GM12878 (cell line): ENCODE results near the gene DDR2. TPM values are rescaled to one million over a fixed set of nuclear protein-coding genes. Genes with fewer than 3 reads are reported as not detected.

Experiments used
- ATAC-seq: fragments of 200-7000 bp; cut with Tn5 transposase; 3 replicates; pipeline ENCODE4 v1.9.1; 2020; ENCODE audit warnings: mild to moderate bottlenecking, moderate library complexity
- BruUV-seq: library from RNA; stranded (reverse); fragments of 400-500 nt; replicated peaks from 2 replicates; lab custom pipeline; 2021; lab: Mats Ljungman, UMichigan
- CTCF ChIA-PET: fragments of 300-600 bp; sonication (Branson Sonifier 250); formaldehyde crosslinking; extraction: SDS; loops from one replicate; lab custom pipeline; 2021; ENCODE audit warnings: inconsistent platforms; lab: Yijun Ruan, JAX
- POLR2A ChIA-PET: fragments of 350-600 bp; formaldehyde crosslinking; extraction: SDS; loops from one replicate; lab custom pipeline; 2021; ENCODE audit warnings: inconsistent platforms; lab: Charles Lee
- RAD21 ChIA-PET: fragments of 300-600 bp; sonication (Branson Sonifier 250); formaldehyde crosslinking; loops from one replicate; lab custom pipeline; 2023; ENCODE audit warnings: antibody characterized with exemption; ENCODE audit not compliant: unreplicated experiment; lab: Charles Lee
- SMC1A ChIA-PET: fragments of 300-600 bp; sonication (Branson Sonifier 250); formaldehyde crosslinking; loops from one replicate; lab custom pipeline; 2023; ENCODE audit not compliant: unreplicated experiment, uncharacterized antibody; lab: Charles Lee
- DNase-seq: peaks from one replicate; pipeline ENCODE4 v3.0.0-alpha.2; 2011; ENCODE audit warnings: low read depth, low spot score
- FAIRE-seq: peaks from 3 replicates; lab custom pipeline; 2011; peaks lifted over from hg19 to GRCh38; lab: Jason Lieb, UNC
- H2AFZ ChIP-seq: 2 replicates; pipeline ENCODE4 v1.6.0; 2011; ENCODE audit warnings: low read depth, low read length, control low read depth; ENCODE audit not compliant: control insufficient read depth
- H3K27ac ChIP-seq: 2 replicates; pipeline ENCODE4 v1.5.1; 2011; ENCODE audit warnings: control low read depth; ENCODE audit not compliant: control insufficient read depth, insufficient read depth
- H3K27me3 ChIP-seq, 2 experiments: replicated peaks in 1 of 2; 2 replicates each; pipeline versions ENCODE4 v1.6.0 to v1.6.1; 2011; ENCODE audit warnings: low read length in 1 of 2; ENCODE audit not compliant: control insufficient read depth in 2 of 2, insufficient read depth in 2 of 2
- H3K36me3 ChIP-seq, 2 experiments: 2 replicates each; pipeline ENCODE4 v1.5.1; 2011; ENCODE audit warnings: low read length in 1 of 2; ENCODE audit not compliant: control insufficient read depth in 2 of 2, insufficient read depth in 2 of 2
- H3K4me1 ChIP-seq: 2 replicates; pipeline ENCODE4 v1.6.1; 2011; ENCODE audit warnings: mild to moderate bottlenecking, low read length, moderate library complexity, mixed read lengths; ENCODE audit not compliant: control insufficient read depth, insufficient read depth
- H3K4me2 ChIP-seq: 2 replicates; pipeline ENCODE4 v1.6.0; 2011; ENCODE audit warnings: control low read depth; ENCODE audit not compliant: control insufficient read depth, insufficient read depth
- H3K4me3 ChIP-seq: fragments of 200-600 bp; sonication (generic); 2 replicates; pipeline ENCODE4 v1.5.1; 2016
- H3K79me2 ChIP-seq: 2 replicates; pipeline ENCODE4 v1.6.0; 2011; ENCODE audit warnings: low read length; ENCODE audit not compliant: control insufficient read depth, insufficient read depth
- H3K9ac ChIP-seq: 2 replicates; pipeline ENCODE4 v1.8.0; 2011; ENCODE audit warnings: low read length, control low read depth, mixed read lengths; ENCODE audit not compliant: control insufficient read depth, insufficient read depth
- H3K9me3 ChIP-seq: replicated peaks from 3 replicates; pipeline ENCODE4 v1.5.1; 2011; ENCODE audit warnings: mild to moderate bottlenecking, low read length; ENCODE audit not compliant: control insufficient read depth, insufficient read depth
- H4K20me1 ChIP-seq: 2 replicates; pipeline ENCODE4 v1.6.0; 2011; ENCODE audit not compliant: control insufficient read depth, insufficient read depth
- ATF7 ChIP-seq: fragments of 450-650 bp; IDR thresholded peaks from 2 replicates; pipeline ENCODE4 v1.6.1; 2016; ENCODE audit warnings: low read depth, mild to moderate bottlenecking
- BCL11A ChIP-seq: IDR thresholded peaks from 2 replicates; pipeline ENCODE4 v1.6.1; 2011; ENCODE audit warnings: low read depth, low read length
- CHD4 ChIP-seq: fragments of 200-600 bp; sonication (generic); IDR thresholded peaks from 2 replicates; pipeline ENCODE4 v1.6.1; 2016; ENCODE audit warnings: mild to moderate bottlenecking
- CREM ChIP-seq: IDR thresholded peaks from 2 replicates; pipeline ENCODE4 v1.6.1; 2014; ENCODE audit warnings: antibody characterized with exemption, low read depth
- DPF2 ChIP-seq: fragments of 450-650 bp; IDR thresholded peaks from 2 replicates; pipeline ENCODE4 v1.6.1; 2017; ENCODE audit warnings: mild to moderate bottlenecking
- FOXM1 ChIP-seq: IDR thresholded peaks from 2 replicates; pipeline ENCODE4 v1.6.1; 2012; ENCODE audit warnings: low read depth, mild to moderate bottlenecking, inconsistent platforms, low read length, moderate library complexity
- HCFC1 ChIP-seq: fragments of 150-350 bp; IDR thresholded peaks from 2 replicates; pipeline ENCODE4 v1.6.1; 2014; ENCODE audit warnings: low read length
- LARP7 ChIP-seq: fragments of 450-650 bp; IDR thresholded peaks from 2 replicates; pipeline ENCODE4 v1.6.1; 2017; ENCODE audit warnings: mild to moderate bottlenecking
- MTA2 ChIP-seq: fragments of 450-650 bp; IDR thresholded peaks from 2 replicates; pipeline ENCODE4 v1.6.1; 2016; ENCODE audit warnings: low read depth, mild to moderate bottlenecking, moderate library complexity
- MYB ChIP-seq: fragments of 150-350 bp; IDR thresholded peaks from 2 replicates; pipeline ENCODE4 v1.6.1; 2014; ENCODE audit warnings: mild to moderate bottlenecking, low read depth, low read length, borderline replicate concordance
- NFYA ChIP-seq: IDR thresholded peaks from 2 replicates; pipeline ENCODE4 v1.6.1; 2011; ENCODE audit warnings: low read depth, mild to moderate bottlenecking, low read length, improper control_type of control experiment, borderline replicate concordance
- SMAD1 ChIP-seq: fragments of 450-650 bp; IDR thresholded peaks from 2 replicates; pipeline ENCODE4 v1.6.1; 2018; ENCODE audit warnings: mild to moderate bottlenecking, low read depth; ENCODE audit not compliant: partially characterized antibody
- SREBF2 ChIP-seq: IDR thresholded peaks from 2 replicates; pipeline ENCODE4 v1.6.1; 2012; ENCODE audit warnings: mild to moderate bottlenecking, low read length
- ZBTB40 ChIP-seq: fragments of 450-650 bp; IDR thresholded peaks from 2 replicates; pipeline ENCODE4 v1.6.1; 2016; ENCODE audit warnings: mild to moderate bottlenecking, moderate library complexity, borderline replicate concordance
- ZNF592 ChIP-seq: fragments of 450-650 bp; IDR thresholded peaks from 2 replicates; pipeline ENCODE4 v1.6.1; 2017; ENCODE audit warnings: mild to moderate bottlenecking, moderate library complexity
- ZNF622 ChIP-seq: fragments of 450-650 bp; IDR thresholded peaks from 2 replicates; pipeline ENCODE4 v1.6.1; 2017; ENCODE audit warnings: mild to moderate bottlenecking, inconsistent platforms
- WGBS: methylation state at CpG from one replicate; pipeline ENCODE4 v1.1.6; 2016; ENCODE audit warnings: low lambda C conversion rate; ENCODE audit not compliant: insufficient replicate concordance, insufficient coverage; ENCODE audit errors: missing lambda C conversion rate; 5-methylcytosine and 5-hydroxymethylcytosine counted together
- in situ Hi-C: fragments of 300-500 bp; cut with MboI; formaldehyde crosslinking; loops from 9 replicates; pipeline ENCODE4 v1.14.3; 2018; ENCODE audit warnings: mixed read lengths
- intact Hi-C: fragments of 100-400 bp; cut with micrococcal nuclease; formaldehyde crosslinking; loops from one replicate; pipeline ENCODE4 v1.14.2; 2022; ENCODE audit not compliant: unreplicated experiment
- polyA plus RNA-seq, 11 experiments: library from polyadenylated mRNA; depleted of rRNA in 4 of 11; unstranded in 6 of 11; stranded (reverse) in 5 of 11; fragments of >200 nt; fragmentation: Nextera tagmentation in 4 of 11; fragmentation: Illumina TruSeq in 1 of 11; extraction: Ambion mirVana in 4 of 11; extraction: Trizol in 1 of 11; gene quantifications; 1 replicate in 1 of 11; 2 replicates in 10 of 11; pipeline versions ENCODE4 v1.2.1 to v1.2.3, GENCODE V29; 2011 to 2016; ENCODE audit warnings: inconsistent platforms in 2 of 11, missing spikeins in 2 of 11, low read depth in 1 of 11
- total RNA-seq, 4 experiments: library from RNA; depleted of rRNA in 3 of 4; stranded (reverse); fragments of >200 nt in 3 of 4; fragmentation: Illumina TruSeq in 1 of 4; extraction: Trizol in 1 of 4; gene quantifications; 2 replicates each; pipeline versions ENCODE4 v1.2.1 to v1.2.3, GENCODE V29; 2013 to 2021

Gene DDR2
- total and polyA plus RNA-seq, 10 of the 15 experiments (the other 5 are each of a cell fraction or from before 2014, with no cell fraction given), result 1.9 to 8.8 (median 5.5) TPM

- no peaks in the 10 kb centered on the region for H4K20me1 ChIP-seq
- no peak overlapping the region for H3K27ac ChIP-seq
- H3K36me3 ChIP-seq, result no peaks in the 10 kb centered on the region
- no peaks in the 10 kb centered on the region for H3K79me2 ChIP-seq
- ChIA-PET CTCF (no interaction called here), SMC1A (interaction anchor here (0.7 to 11.2 kb wide), 5 partner anchors 13 to 48 kb away, joined by 3 to 80 read pairs (median 4); partner anchors contain the start of gene DDR2), POLR2A (interaction anchor here (0.6 to 1.0 kb wide), 2 partner anchors 14 to 49 kb away, joined by 3 to 4 read pairs; no protein-coding TSS in a partner anchor), RAD21 (interaction anchor here (4.4 kb wide), 1 partner anchor 49 kb away, joined by 27 read pairs; the partner anchor contains the start of gene DDR2)
- ATAC-seq (no peak), FAIRE-seq (no peak), DNase-seq (no peak)
- no TSS peak for BruUV-seq
- no peaks in the 10 kb centered on the region for H3K27me3 ChIP-seq
- no peak overlapping the region for H3K9ac ChIP-seq
- in situ Hi-C loops (no loop called here), intact Hi-C loops (no loop called here)
- H3K4me1 ChIP-seq, result peaks cover 8% of the 10 kb centered on the region
- WGBS, result 54% methylated on average over 2 of the region's 2 CpGs
- H3K4me2 ChIP-seq, result no peak overlapping the region
- H2AFZ ChIP-seq, result no peak overlapping the region; the same call in 1 of the 2 replicates
- no peaks in the 10 kb centered on the region; the same call in 1 of the 3 replicates for H3K9me3 ChIP-seq
- no peak overlapping the region for H3K4me3 ChIP-seq
- TF ChIP-seq BCL11A, result no peak
- no peak for TF ChIP-seq SMAD1
- TF ChIP-seq ATF7, result no peak
- TF ChIP-seq DPF2, result no peak
- no peak for TF ChIP-seq SREBF2
- no peak for TF ChIP-seq CHD4
- no peak for TF ChIP-seq ZNF622
- no peak for TF ChIP-seq MYB
- TF ChIP-seq LARP7, result no peak
- TF ChIP-seq HCFC1, result no peak
- no peak for TF ChIP-seq ZBTB40
- no peak for TF ChIP-seq MTA2
- no peak for TF ChIP-seq CREM
- no peak for TF ChIP-seq FOXM1
- no peak for TF ChIP-seq ZNF592
- TF ChIP-seq NFYA, result no peak
These were observed 48.8 kb downstream of the DDR2 start for GRCh38 chr1:162681122-162681436.
